ENCODE data around the gene SPO11.

Gene SPO11

DNA sequence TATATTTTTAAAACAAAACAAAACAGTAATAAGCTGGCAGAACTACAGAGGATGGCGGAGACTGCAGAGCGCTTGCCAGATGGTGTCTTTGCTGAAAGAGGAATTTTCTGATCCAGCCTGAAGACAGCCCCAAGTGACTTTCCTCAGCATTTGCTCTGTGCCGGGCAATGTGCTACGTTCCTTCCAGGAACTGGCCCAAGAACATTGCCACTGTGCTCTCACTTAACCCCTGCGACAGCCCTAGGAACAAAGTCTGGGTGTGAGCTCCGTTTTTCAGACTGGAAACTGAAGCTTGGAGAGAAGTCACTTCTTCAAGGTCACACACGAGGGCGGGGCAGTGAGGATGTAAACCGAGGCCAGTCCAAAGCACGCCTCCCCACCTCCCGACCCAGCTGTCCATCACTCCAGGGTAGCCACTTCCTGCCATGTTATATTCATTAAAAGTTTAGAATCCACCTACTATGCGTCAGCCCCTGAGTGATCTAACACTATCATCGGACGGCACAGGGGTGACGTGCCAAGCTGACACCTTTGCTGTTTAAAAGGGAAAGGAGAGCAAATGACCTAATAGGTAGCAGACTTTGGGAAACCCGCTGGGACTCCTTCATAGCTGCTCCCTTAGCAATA is 40.8 kb upstream of the SPO11 start:
- no peaks in the 10 kb centered on the region for H3K79me2 ChIP-seq (ENCODE audit: low read length)
- H2AFZ ChIP-seq (ENCODE audit: low read depth, low read length), result no peak overlapping the region
- H3K4me1 ChIP-seq (ENCODE audit: low read length), result no peaks in the 10 kb centered on the region
- no peaks in the 10 kb centered on the region for H3K36me3 ChIP-seq (replicated peaks; ENCODE audit: low read depth, low read length)
- peaks cover 90% of the 10 kb centered on the region for H3K27me3 ChIP-seq (ENCODE audit: low read depth, low read length)
- H3K4me3 ChIP-seq (ENCODE audit: low read length), result no peak overlapping the region
- no peak overlapping the region for H3K27ac ChIP-seq (ENCODE audit: low read length)
- no peak overlapping the region for H3K4me2 ChIP-seq (ENCODE audit: low read length)
- no peak overlapping the region for H3K9ac ChIP-seq (ENCODE audit: low read length)
- TF ChIP-seq, protein P1, sequence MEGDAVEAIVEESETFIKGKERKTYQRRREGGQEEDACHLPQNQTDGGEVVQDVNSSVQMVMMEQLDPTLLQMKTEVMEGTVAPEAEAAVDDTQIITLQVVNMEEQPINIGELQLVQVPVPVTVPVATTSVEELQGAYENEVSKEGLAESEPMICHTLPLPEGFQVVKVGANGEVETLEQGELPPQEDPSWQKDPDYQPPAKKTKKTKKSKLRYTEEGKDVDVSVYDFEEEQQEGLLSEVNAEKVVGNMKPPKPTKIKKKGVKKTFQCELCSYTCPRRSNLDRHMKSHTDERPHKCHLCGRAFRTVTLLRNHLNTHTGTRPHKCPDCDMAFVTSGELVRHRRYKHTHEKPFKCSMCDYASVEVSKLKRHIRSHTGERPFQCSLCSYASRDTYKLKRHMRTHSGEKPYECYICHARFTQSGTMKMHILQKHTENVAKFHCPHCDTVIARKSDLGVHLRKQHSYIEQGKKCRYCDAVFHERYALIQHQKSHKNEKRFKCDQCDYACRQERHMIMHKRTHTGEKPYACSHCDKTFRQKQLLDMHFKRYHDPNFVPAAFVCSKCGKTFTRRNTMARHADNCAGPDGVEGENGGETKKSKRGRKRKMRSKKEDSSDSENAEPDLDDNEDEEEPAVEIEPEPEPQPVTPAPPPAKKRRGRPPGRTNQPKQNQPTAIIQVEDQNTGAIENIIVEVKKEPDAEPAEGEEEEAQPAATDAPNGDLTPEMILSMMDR (IDR thresholded peaks at IDR 0.05; ENCODE audit: low read depth, low read length), result no peak
- TF ChIP-seq EZH2phosphoT487 (IDR thresholded peaks at IDR 0.05; ENCODE audit: low read depth), result no peak
- no peaks in the 10 kb centered on the region; the same call in 1 of the 2 replicates for H3K9me3 ChIP-seq (ENCODE audit: insufficient read depth, low read length)
- H4K20me1 ChIP-seq (ENCODE audit: insufficient read depth, low read length), result no peaks in the 10 kb centered on the region; the same call in 1 of the 2 replicates

DNA sequence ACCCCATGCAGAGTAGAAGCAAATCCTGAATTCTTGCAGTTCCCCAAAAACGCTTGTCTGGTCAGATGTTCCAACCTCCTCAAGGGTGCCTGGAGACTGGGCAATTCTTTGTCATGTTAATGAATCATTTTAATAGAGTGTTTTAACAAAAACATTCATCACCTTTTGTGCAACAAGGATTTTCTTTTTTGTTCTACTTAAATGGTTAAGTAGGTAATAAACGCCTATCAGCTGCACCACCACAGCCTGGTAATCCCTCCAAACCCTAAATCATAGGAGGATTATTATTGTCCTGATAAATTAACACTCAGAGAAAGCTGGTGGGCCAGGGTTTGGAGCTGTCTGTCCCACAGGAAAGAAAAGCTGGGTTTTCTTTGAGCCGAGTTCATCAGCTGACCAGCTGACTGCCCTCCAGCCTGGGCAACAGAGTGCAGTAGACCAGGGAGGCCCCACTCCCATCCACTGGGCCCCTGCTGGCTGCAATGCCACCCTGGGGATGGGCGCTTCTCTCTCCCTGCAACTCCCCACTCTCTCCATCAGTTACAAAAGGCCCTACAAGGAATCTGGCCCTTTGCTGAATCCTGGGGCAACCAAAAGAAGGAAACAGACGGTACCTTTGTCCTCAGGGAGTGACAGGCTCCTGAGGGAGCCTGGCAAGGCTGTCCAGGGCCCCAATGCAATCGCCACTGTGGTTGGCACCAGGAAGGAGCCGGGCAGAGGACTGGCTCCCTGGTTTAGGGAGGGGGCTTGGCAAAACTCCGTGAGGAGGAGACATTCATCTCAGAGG is 40.0 kb upstream of the SPO11 start:
- no peak for TF ChIP-seq EZH2phosphoT487 (IDR thresholded peaks at IDR 0.05; ENCODE audit: low read depth)
- TF ChIP-seq, protein P1 (IDR thresholded peaks at IDR 0.05; ENCODE audit: low read depth, low read length), result no peak
- H3K9ac ChIP-seq (ENCODE audit: low read length), result no peak overlapping the region

DNA sequence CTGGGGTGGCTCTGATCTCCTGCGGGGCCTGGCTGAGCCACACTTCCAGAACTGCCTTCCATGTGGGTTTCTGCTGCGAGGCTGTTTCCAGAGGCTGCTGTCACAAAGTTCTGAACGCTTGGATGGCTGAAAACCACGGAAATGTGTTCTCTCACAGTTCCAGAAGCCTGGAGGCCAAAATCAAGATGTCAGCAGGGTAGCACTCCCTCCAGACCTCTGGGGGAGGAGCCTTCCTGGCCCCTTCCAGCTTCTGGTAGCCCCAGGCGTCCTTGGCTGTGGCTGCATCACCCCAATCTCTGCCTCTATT is 39.5 kb upstream of the SPO11 start:
- H3K4me1 ChIP-seq (ENCODE audit: low read length), result no peaks in the 10 kb centered on the region
- H3K27me3 ChIP-seq (ENCODE audit: low read depth, low read length), result peaks cover 86% of the 10 kb centered on the region
- H3K9me3 ChIP-seq (ENCODE audit: insufficient read depth, low read length), result no peaks in the 10 kb centered on the region
- H3K4me3 ChIP-seq (ENCODE audit: low read length), result no peak overlapping the region
- no peak for TF ChIP-seq EZH2phosphoT487 (IDR thresholded peaks at IDR 0.05; ENCODE audit: low read depth)
- TF ChIP-seq, protein P1 (IDR thresholded peaks at IDR 0.05; ENCODE audit: low read depth, low read length), result no peak
- no peak overlapping the region for H2AFZ ChIP-seq (ENCODE audit: low read depth, low read length)
- no peak overlapping the region for H3K9ac ChIP-seq (ENCODE audit: low read length)
- no peaks in the 10 kb centered on the region; the same call in 1 of the 2 replicates for H4K20me1 ChIP-seq (ENCODE audit: insufficient read depth, low read length)
- no peaks in the 10 kb centered on the region for H3K36me3 ChIP-seq (replicated peaks; ENCODE audit: low read depth, low read length)
- no peak overlapping the region for H3K4me2 ChIP-seq (ENCODE audit: low read length)
- no peak overlapping the region for H3K27ac ChIP-seq (ENCODE audit: low read length)
- no peaks in the 10 kb centered on the region for H3K79me2 ChIP-seq (ENCODE audit: low read length)

More for the DNA sequence above, 40.0 kb upstream of the SPO11 start:
- H3K4me2 ChIP-seq (ENCODE audit: low read length), result no peak overlapping the region
- no peaks in the 10 kb centered on the region for H3K79me2 ChIP-seq (ENCODE audit: low read length)
- peaks cover 90% of the 10 kb centered on the region for H3K27me3 ChIP-seq (ENCODE audit: low read depth, low read length)
- no peaks in the 10 kb centered on the region; the same call in 1 of the 2 replicates for H3K9me3 ChIP-seq (ENCODE audit: insufficient read depth, low read length)
- H4K20me1 ChIP-seq (ENCODE audit: insufficient read depth, low read length), result no peaks in the 10 kb centered on the region; the same call in 1 of the 2 replicates
- no peaks in the 10 kb centered on the region for H3K4me1 ChIP-seq (ENCODE audit: low read length)
- H2AFZ ChIP-seq (ENCODE audit: low read depth, low read length), result no peak overlapping the region
- no peak overlapping the region for H3K27ac ChIP-seq (ENCODE audit: low read length)
- no peaks in the 10 kb centered on the region for H3K36me3 ChIP-seq (replicated peaks; ENCODE audit: low read depth, low read length)
- H3K4me3 ChIP-seq (ENCODE audit: low read length), result no peak overlapping the region

DNA sequence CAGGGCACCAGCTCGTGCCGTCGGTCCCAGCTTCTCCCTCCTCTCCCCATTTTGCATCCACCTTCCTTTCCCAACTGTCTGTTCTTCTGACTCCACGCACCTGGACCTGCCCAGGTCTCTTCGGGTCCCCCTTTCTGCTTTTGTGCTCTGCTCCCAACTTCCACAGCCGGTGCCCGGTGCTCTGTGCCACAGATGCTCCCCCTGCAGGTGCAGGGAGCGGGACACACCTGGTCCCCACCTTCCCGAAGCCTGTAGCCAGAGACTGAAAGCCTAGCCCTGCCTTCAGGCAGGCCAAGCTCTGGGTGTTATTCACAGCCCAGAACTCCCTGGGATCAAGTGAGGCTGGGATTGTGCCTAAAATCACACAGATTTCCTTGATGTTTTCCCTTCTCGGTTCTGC is 38.6 kb upstream of the SPO11 start:
- Histone ChIP-seq H3K9me3 (ENCODE audit: insufficient read depth, low read length) (no peaks in the 10 kb centered on the region), H4K20me1 (ENCODE audit: insufficient read depth, low read length) (no peaks in the 10 kb centered on the region; the same call in 1 of the 2 replicates), H3K27ac (ENCODE audit: low read length) (no peak overlapping the region), H3K4me3 (ENCODE audit: low read length) (no peak overlapping the region), H3K79me2 (ENCODE audit: low read length) (no peaks in the 10 kb centered on the region), H2AFZ (ENCODE audit: low read depth, low read length) (no peak overlapping the region), H3K4me1 (ENCODE audit: low read length) (no peaks in the 10 kb centered on the region), H3K4me2 (ENCODE audit: low read length) (no peak overlapping the region), H3K9ac (ENCODE audit: low read length) (no peak overlapping the region), H3K27me3 (ENCODE audit: low read depth, low read length) (peaks cover 89% of the 10 kb centered on the region), H3K36me3 (replicated peaks; ENCODE audit: low read depth, low read length) (no peaks in the 10 kb centered on the region)
- TF ChIP-seq EZH2phosphoT487 (IDR thresholded peaks at IDR 0.05; ENCODE audit: low read depth), result no peak
- TF ChIP-seq, protein P1 (IDR thresholded peaks at IDR 0.05; ENCODE audit: low read depth, low read length), result no peak; the same call in 1 of the 2 replicates
